H9 (cell line): ENCODE data around the gene C2orf15. TPM values are rescaled to one million over a fixed set of nuclear protein-coding genes. Genes with fewer than 3 reads are reported as not detected.
A peak's percentile ranks its signal among the peaks of the same experiment; 100 is the strongest.

Experiments
- DNase-seq: peaks from one replicate; pipeline ENCODE4 v3.0.0-alpha.2; 2017
- H2AFZ ChIP-seq: one replicate; pipeline ENCODE4 v1.6.1; 2013; ENCODE audit warnings: mild to moderate bottlenecking, low read length, control low read depth, moderate library complexity
- H2AK5ac ChIP-seq: 2 replicates; pipeline ENCODE4 v1.6.1; 2013; ENCODE audit warnings: low read length, control low read depth, mixed read lengths; ENCODE audit not compliant: insufficient read length
- H2BK120ac ChIP-seq: one replicate; pipeline ENCODE4 v1.6.1; 2013; ENCODE audit warnings: low read depth, mild to moderate bottlenecking, low read length, control low read depth, inconsistent platforms; ENCODE audit not compliant: poor library complexity, severe bottlenecking
- H2BK12ac ChIP-seq: 2 replicates; pipeline ENCODE4 v1.6.1; 2013; ENCODE audit warnings: low read length, control low read depth, mixed read lengths, low read depth; ENCODE audit not compliant: insufficient read length
- H2BK15ac ChIP-seq: 2 replicates; pipeline ENCODE4 v1.6.1; 2013; ENCODE audit warnings: low read depth, low read length, control low read depth
- H2BK20ac ChIP-seq: one replicate; pipeline ENCODE4 v1.6.1; 2013; ENCODE audit warnings: low read depth, mild to moderate bottlenecking, low read length, control low read depth, inconsistent platforms; ENCODE audit not compliant: poor library complexity, severe bottlenecking
- H2BK5ac ChIP-seq: 2 replicates; pipeline ENCODE4 v1.6.1; 2013; ENCODE audit warnings: low read length, control low read depth, mixed read lengths; ENCODE audit not compliant: insufficient read length
- H3K14ac ChIP-seq: 2 replicates; pipeline ENCODE4 v1.6.1; 2013; ENCODE audit warnings: low read length, control low read depth; ENCODE audit not compliant: insufficient read depth
- H3K18ac ChIP-seq: 2 replicates; pipeline ENCODE4 v1.6.1; 2013; ENCODE audit warnings: low read depth, mild to moderate bottlenecking, mixed read lengths, low read length, control low read depth; ENCODE audit not compliant: insufficient read length
- H3K23ac ChIP-seq: 2 replicates; pipeline ENCODE4 v1.6.1; 2013; ENCODE audit warnings: low read length, control low read depth, mixed read lengths, low read depth; ENCODE audit not compliant: insufficient read length
- H3K23me2 ChIP-seq: 2 replicates; pipeline ENCODE4 v1.6.1; 2013; ENCODE audit warnings: low read depth, mild to moderate bottlenecking, mixed read lengths, low read length, control low read depth; ENCODE audit not compliant: insufficient read length, poor library complexity, severe bottlenecking
- H3K27ac ChIP-seq: 2 replicates; pipeline ENCODE4 v1.5.1; 2013; ENCODE audit warnings: low read length, control low read depth, mixed read lengths, low read depth; ENCODE audit not compliant: insufficient read length
- H3K27me3 ChIP-seq: 2 replicates; pipeline ENCODE4 v1.6.1; 2013; ENCODE audit warnings: low read length, control low read depth, inconsistent platforms; ENCODE audit not compliant: insufficient read depth
- H3K4ac ChIP-seq: 2 replicates; pipeline ENCODE4 v1.6.1; 2013; ENCODE audit warnings: low read depth, mild to moderate bottlenecking, control low read depth, inconsistent platforms, low read length, moderate library complexity
- H3K4me1 ChIP-seq: 2 replicates; pipeline ENCODE4 v1.6.1; 2013; ENCODE audit warnings: low read length, control low read depth, inconsistent platforms; ENCODE audit not compliant: insufficient read depth
- H3K4me2 ChIP-seq: 2 replicates; pipeline ENCODE4 v1.6.1; 2013; ENCODE audit warnings: low read length, control low read depth, mixed read lengths; ENCODE audit not compliant: insufficient read length, insufficient read depth
- H3K56ac ChIP-seq: 2 replicates; pipeline ENCODE4 v1.6.1; 2013; ENCODE audit warnings: low read depth, mild to moderate bottlenecking, mixed read lengths, low read length, control low read depth; ENCODE audit not compliant: insufficient read length
- H3K79me1 ChIP-seq: 2 replicates; pipeline ENCODE4 v1.6.1; 2013; ENCODE audit warnings: low read depth, mild to moderate bottlenecking, moderate library complexity, low read length, control low read depth, inconsistent platforms; ENCODE audit not compliant: insufficient read depth, poor library complexity, severe bottlenecking
- H3K79me2 ChIP-seq: 2 replicates; pipeline ENCODE4 v1.6.1; 2013; ENCODE audit warnings: low read length, control low read depth, inconsistent platforms; ENCODE audit not compliant: insufficient read depth
- H3K9ac ChIP-seq: 2 replicates; pipeline ENCODE4 v1.6.1; 2013; ENCODE audit warnings: low read length, control low read depth, mixed read lengths; ENCODE audit not compliant: insufficient read length; ENCODE audit errors: extremely low read depth
- H3K9me3 ChIP-seq: one replicate; pipeline ENCODE4 v1.6.1; 2013; ENCODE audit warnings: low read depth, low read length, inconsistent platforms; ENCODE audit not compliant: control insufficient read depth
- H3T11ph ChIP-seq: one replicate; pipeline ENCODE4 v1.6.1; 2013; ENCODE audit warnings: mild to moderate bottlenecking, low read length, control low read depth, inconsistent platforms
- H4K20me1 ChIP-seq: one replicate; pipeline ENCODE4 v1.6.1; 2013; ENCODE audit not compliant: control insufficient read depth, insufficient read length, insufficient read depth
- H4K5ac ChIP-seq: 2 replicates; pipeline ENCODE4 v1.6.1; 2013; ENCODE audit warnings: low read depth, mild to moderate bottlenecking, mixed read lengths, low read length, control low read depth; ENCODE audit not compliant: insufficient read length
- H4K8ac ChIP-seq: replicated peaks from 2 replicates; pipeline ENCODE4 v1.6.1; 2013; ENCODE audit warnings: low read length, control low read depth, mixed read lengths, low read depth; ENCODE audit not compliant: insufficient read length
- H4K91ac ChIP-seq: 2 replicates; pipeline ENCODE4 v1.6.1; 2013; ENCODE audit warnings: low read depth, mild to moderate bottlenecking, moderate library complexity, mixed read lengths, low read length, control low read depth; ENCODE audit not compliant: insufficient read length
- H3K27ac Mint-ChIP-seq, 3 experiments: 2 replicates in 2 of 3; 3 replicates in 1 of 3; pipeline ENCODE4 v1.8.0; 2020 to 2021; ENCODE audit warnings: mixed read lengths in 3 of 3, mild to moderate bottlenecking in 1 of 3, moderate library complexity in 1 of 3
- H3K27me3 Mint-ChIP-seq: 2 replicates; pipeline ENCODE4 v1.8.0; 2021; ENCODE audit warnings: low read depth, mild to moderate bottlenecking, moderate library complexity, mixed read lengths
- H3K36me3 Mint-ChIP-seq, 3 experiments: 2 replicates in 2 of 3; 3 replicates in 1 of 3; pipeline ENCODE4 v1.8.0; 2020 to 2021; ENCODE audit warnings: low read depth in 3 of 3, mixed read lengths in 3 of 3; ENCODE audit not compliant: insufficient read depth in 1 of 3
- H3K4me1 Mint-ChIP-seq, 2 experiments: 2 replicates each; pipeline ENCODE4 v1.8.0; 2020; ENCODE audit warnings: mixed read lengths in 2 of 2
- H3K4me3 Mint-ChIP-seq, 2 experiments: 2 replicates in 1 of 2; 3 replicates in 1 of 2; pipeline ENCODE4 v1.8.0; 2020 to 2021; ENCODE audit warnings: mild to moderate bottlenecking in 2 of 2, mixed read lengths in 2 of 2, moderate library complexity in 1 of 2
- H3K9me3 Mint-ChIP-seq, 2 experiments: 2 replicates in 1 of 2; 3 replicates in 1 of 2; pipeline ENCODE4 v1.8.0; 2020; ENCODE audit warnings: mild to moderate bottlenecking in 2 of 2, mixed read lengths in 2 of 2, moderate library complexity in 1 of 2
- WGBS: extraction: QIAGEN DNeasy Blood & Tissue Kit; methylation state at CpG from one replicate; pipeline ENCODE4 v1.1.7; 2013; ENCODE audit warnings: missing lambda C conversion rate, low lambda C conversion rate, mixed read lengths; ENCODE audit not compliant: insufficient read length; ENCODE audit errors: extremely low coverage; 5-methylcytosine and 5-hydroxymethylcytosine counted together
- total RNA-seq: library from RNA; stranded (reverse); gene quantifications from 2 replicates; pipeline ENCODE4 v1.2.1, GENCODE V29; 2021
- TF ChIP-seq, protein P1 (sequence below): fragments of 200-600 bp; sonication (generic); conservative IDR thresholded peaks from 3 replicates; pipeline ENCODE4 v1.8.0; 2021; ENCODE audit warnings: antibody characterized with exemption, mild to moderate bottlenecking

C2orf15 gene
- total RNA-seq, 1 experiment from 2014 or later, result 6.2 TPM

- Histone ChIP-seq H2BK12ac (no peak overlapping the region), H3K4ac (no peak overlapping the region), H2BK120ac (no peak overlapping the region), H4K8ac (no peak overlapping the region), H3T11ph (no peak overlapping the region), H2BK15ac (no peak overlapping the region), H3K79me1 (no peaks in the 10 kb centered on the region), H3K27ac (no peak overlapping the region), H2BK20ac (no peak overlapping the region), H3K23me2 (peaks cover 14% of the 10 kb centered on the region), H3K4me2 (no peak overlapping the region), H4K20me1 (peaks cover 2% of the 10 kb centered on the region), H3K79me2 (no peaks in the 10 kb centered on the region; the same call in 1 of the 2 replicates), H3K9ac (no peak overlapping the region), H4K91ac (no peak overlapping the region), H2BK5ac (no peak overlapping the region), H3K18ac (no peak overlapping the region), H3K27me3 (no peaks in the 10 kb centered on the region), H4K5ac (no peak overlapping the region), H3K56ac (no peak overlapping the region), H3K14ac (no peak overlapping the region), H3K23ac (no peak overlapping the region), H2AK5ac (no peak overlapping the region), H2AFZ (no peak overlapping the region), H3K4me1 (0 out of 2 replicates have a peak, but pooled peaks cover 2% of the 10 kb centered on the region), H3K9me3 (no peaks in the 10 kb centered on the region)
- peak overlapping the region in 1 of 3 experiments; percentile 25; a peak in 2 of 7 replicates for H3K27ac Mint-ChIP-seq
- no peak for DNase-seq
- H3K9me3 Mint-ChIP-seq, result no peaks in the 10 kb centered on the region
- H3K4me3 Mint-ChIP-seq, result no peak overlapping the region
- peaks cover 10 to 24% (median 18%) of the 10 kb centered on the region in 3 experiments; a peak in 6 of 7 replicates for H3K36me3 Mint-ChIP-seq
- no CpG with 5 or more reads among the region's 5 CpGs for WGBS
- peaks cover 14 to 20% of the 10 kb centered on the region in 2 experiments for H3K4me1 Mint-ChIP-seq
- no peaks in the 10 kb centered on the region for H3K27me3 Mint-ChIP-seq
- TF ChIP-seq, protein P1, sequence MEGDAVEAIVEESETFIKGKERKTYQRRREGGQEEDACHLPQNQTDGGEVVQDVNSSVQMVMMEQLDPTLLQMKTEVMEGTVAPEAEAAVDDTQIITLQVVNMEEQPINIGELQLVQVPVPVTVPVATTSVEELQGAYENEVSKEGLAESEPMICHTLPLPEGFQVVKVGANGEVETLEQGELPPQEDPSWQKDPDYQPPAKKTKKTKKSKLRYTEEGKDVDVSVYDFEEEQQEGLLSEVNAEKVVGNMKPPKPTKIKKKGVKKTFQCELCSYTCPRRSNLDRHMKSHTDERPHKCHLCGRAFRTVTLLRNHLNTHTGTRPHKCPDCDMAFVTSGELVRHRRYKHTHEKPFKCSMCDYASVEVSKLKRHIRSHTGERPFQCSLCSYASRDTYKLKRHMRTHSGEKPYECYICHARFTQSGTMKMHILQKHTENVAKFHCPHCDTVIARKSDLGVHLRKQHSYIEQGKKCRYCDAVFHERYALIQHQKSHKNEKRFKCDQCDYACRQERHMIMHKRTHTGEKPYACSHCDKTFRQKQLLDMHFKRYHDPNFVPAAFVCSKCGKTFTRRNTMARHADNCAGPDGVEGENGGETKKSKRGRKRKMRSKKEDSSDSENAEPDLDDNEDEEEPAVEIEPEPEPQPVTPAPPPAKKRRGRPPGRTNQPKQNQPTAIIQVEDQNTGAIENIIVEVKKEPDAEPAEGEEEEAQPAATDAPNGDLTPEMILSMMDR, result peak; percentile 45; the same call in 2 of the 3 replicates
Measured at GRCh38 chr2:99158599-99158998, 17.1 kb downstream of the C2orf15 start.
